Measurements from ENCODE around the gene NKAIN2.

GRCh38 chr6:124520514-124520913, 716.8 kb downstream of the NKAIN2 start:
- no peak for TF ChIP-seq EZH2 (IDR thresholded peaks at IDR 0.05; ENCODE audit: borderline replicate concordance, low read depth, low read length, poor library complexity, severe bottlenecking)
- TF ChIP-seq CTCF (conservative IDR thresholded peaks at IDR 0.05; ENCODE audit: low read depth, low read length), result no peak
